Ovary (tissue), 9 donors: ENCODE results near the gene KCNQ5. TPM values are rescaled to one million over a fixed set of nuclear protein-coding genes. Genes with fewer than 3 reads are reported as not detected.

Experiments used
- DNase-seq, 5 donors: peaks; one replicate each; pipeline ENCODE4 v3.0.0-alpha.2; 2019 to 2020
- H3K27ac ChIP-seq, 2 donors: fragments of 200-600 bp; one replicate each; pipeline versions ENCODE4 v1.5.1 to v1.8.0; 2019 to 2022
- H3K27me3 ChIP-seq: fragments of 200-600 bp; one replicate; pipeline ENCODE4 v1.8.0; 2022
- H3K36me3 ChIP-seq: fragments of 200-600 bp; sonication (generic); one replicate; pipeline ENCODE4 v1.5.1; 2019
- H3K4me1 ChIP-seq: one replicate; pipeline ENCODE4 v1.8.1; 2013; ENCODE audit warnings: mild to moderate bottlenecking, moderate library complexity; ENCODE audit not compliant: insufficient read depth
- H3K4me3 ChIP-seq: fragments of 200-600 bp; sonication (generic); one replicate; pipeline ENCODE4 v1.5.1; 2017
- H3K9me3 ChIP-seq, 2 donors: fragments of 200-600 bp in 1 of 2; sonication (generic) in 1 of 2; one replicate each; pipeline versions ENCODE4 v1.5.1 to v1.8.1; 2013 to 2019; ENCODE audit warnings: mild to moderate bottlenecking in 1 of 2, moderate library complexity in 1 of 2
- CTCF ChIP-seq, 3 donors: fragments of 450-650 bp in 2 of 3; fragments of 200-600 bp in 1 of 3; IDR thresholded peaks; one replicate each; pipeline versions ENCODE4 v1.5.1 to v1.8.0; 2016 to 2022; ENCODE audit warnings: antibody characterized with exemption in 3 of 3, mild to moderate bottlenecking in 1 of 3
- EP300 ChIP-seq: sonication (generic); formaldehyde crosslinking; IDR thresholded peaks from one replicate; pipeline ENCODE4 v1.6.1; 2017; ENCODE audit warnings: antibody characterized with exemption
- POLR2A ChIP-seq: fragments of 450-650 bp; IDR thresholded peaks from one replicate; pipeline ENCODE4 v1.6.1; 2017; ENCODE audit warnings: antibody characterized with exemption, mild to moderate bottlenecking, moderate library complexity
- WGBS, 3 donors: extraction: QIAGEN DNeasy Blood & Tissue Kit in 1 of 3; methylation state at CpG; one replicate each; pipeline versions ENCODE4 v1.1.5 to v1.1.7; 2013 to 2017; 5-methylcytosine and 5-hydroxymethylcytosine counted together
- intact Hi-C, 4 donors: fragments of 100-400 bp; cut with DNase I; formaldehyde crosslinking; loops; one replicate each; pipeline versions ENCODE4 v1.11.0 to v1.15.1; 2022 to 2023
- polyA plus RNA-seq, 2 donors: library from polyadenylated mRNA; stranded (reverse); fragments of 200-250 nt in 1 of 2; fragments of 350-450 nt in 1 of 2; fragmentation: Illumina TruSeq in 1 of 2; extraction: RNeasy Lipid Tissue Mini Kit (QIAGEN cat#74804) in 1 of 2; gene quantifications; one replicate each; pipeline ENCODE4 v1.2.3, GENCODE V29; 2013 to 2014
- total RNA-seq, 7 donors: library from RNA; depleted of rRNA in 2 of 7; stranded (reverse); fragments of >200 nt in 2 of 7; fragmentation: NEBNext Ultra II Directional in 3 of 7; extraction: Animal tissue kit (Norgen Biotek cat#: 25700) in 3 of 7; gene quantifications; one replicate each; pipeline versions ENCODE4 v1.1.0 to v1.2.4, GENCODE V29; 2016 to 2023
- donor health status: DM: no; HTN: no; CAD: no; lungs with moderate emphysema.
- donor health status: DM: no; HTN: no; CAD: no.
- donor health status: Bipolar disorder and iron deficiency.
- donor health status: DM: yes; HTN: yes; CAD: no.
- donor health status: DM: no; HTN: no; CAD: no.
- donor health status: DM: yes; HTN: yes; CAD: no.

KCNQ5 gene
- total and polyA plus RNA-seq, 9 donors = 0.02 to 0.80 (median 0.15) TPM; not detected in 2

DNA sequence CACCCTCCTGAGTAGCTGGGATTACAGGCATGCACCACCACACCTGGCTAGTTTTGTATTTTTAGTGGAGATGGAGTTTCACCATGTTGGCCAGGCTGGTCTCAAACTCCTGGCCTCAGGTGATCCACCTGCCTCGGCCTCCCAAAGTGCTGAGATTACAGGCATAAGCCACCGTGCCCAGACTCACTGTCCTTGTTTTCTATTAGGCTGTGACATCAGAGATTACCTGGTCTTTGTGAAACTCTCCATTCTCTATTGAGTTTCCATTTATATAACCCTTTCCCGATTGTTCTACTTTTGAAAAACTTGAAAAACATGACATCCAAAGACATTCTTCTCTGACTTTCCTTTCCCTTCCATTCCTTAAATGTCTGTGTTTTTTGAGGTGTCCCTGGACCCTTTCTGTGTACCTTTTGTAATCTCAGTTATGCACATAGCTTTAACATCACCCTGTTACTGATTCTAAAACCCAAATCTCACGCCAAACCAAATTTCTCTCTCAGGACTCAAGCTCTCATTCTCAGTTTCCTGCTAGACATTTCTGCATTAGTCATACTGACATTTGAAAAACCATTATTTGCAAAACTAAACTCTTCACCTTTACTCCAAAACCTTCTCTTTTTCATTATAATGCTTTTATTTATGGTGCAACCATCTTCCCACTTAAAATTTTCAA is 466.4 kb downstream of the KCNQ5 start:
- H3K36me3 ChIP-seq = no peaks in the 10 kb centered on the region
- 78 to 85% (median 85%) methylated on average over 4 of the region's 4 CpGs for WGBS, 3 donors
- TF ChIP-seq EP300 = no peak
- TF ChIP-seq CTCF (IDR thresholded peaks at IDR 0.05) = no peak
- no peak for TF ChIP-seq POLR2A
- DNase-seq = no peak
- no peak overlapping the region for H3K4me3 ChIP-seq
- no peaks in the 10 kb centered on the region for H3K27me3 ChIP-seq
- no peaks in the 10 kb centered on the region for H3K4me1 ChIP-seq
- intact Hi-C loops = no loop called here
- no peaks in the 10 kb centered on the region for H3K9me3 ChIP-seq
- H3K27ac ChIP-seq = no peak overlapping the region

DNA sequence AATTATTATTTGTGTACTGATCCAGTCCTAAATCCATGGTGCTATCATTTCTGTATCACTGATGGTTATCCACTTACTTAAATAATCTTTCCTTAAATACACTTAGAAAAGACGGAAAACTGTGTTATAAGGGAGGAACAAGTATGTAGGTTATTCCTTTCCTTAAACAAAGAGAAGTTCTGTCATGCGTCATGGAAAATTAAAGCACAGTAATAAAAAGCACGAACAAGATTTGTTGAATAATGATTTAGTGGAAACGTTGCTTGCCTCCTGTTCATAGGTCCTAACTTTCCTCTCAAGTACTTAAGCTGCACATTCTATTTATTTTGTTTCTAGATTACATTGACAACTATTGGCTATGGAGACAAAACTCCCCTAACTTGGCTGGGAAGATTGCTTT is 483.1 kb downstream of the KCNQ5 start:
- H3K36me3 ChIP-seq = no peaks in the 10 kb centered on the region
- DNase-seq = no peak
- no peaks in the 10 kb centered on the region for H3K9me3 ChIP-seq
- no peaks in the 10 kb centered on the region for H3K4me1 ChIP-seq
- H3K4me3 ChIP-seq = no peak overlapping the region
- no peak overlapping the region for H3K27ac ChIP-seq
- intact Hi-C loops = no loop called here
- 6 to 10% (median 8%) methylated on average over 4 of the region's 4 CpGs for WGBS, 3 donors
- no peak for TF ChIP-seq POLR2A
- TF ChIP-seq EP300 = no peak
- TF ChIP-seq CTCF (IDR thresholded peaks at IDR 0.05) = no peak
- no peaks in the 10 kb centered on the region for H3K27me3 ChIP-seq

DNA sequence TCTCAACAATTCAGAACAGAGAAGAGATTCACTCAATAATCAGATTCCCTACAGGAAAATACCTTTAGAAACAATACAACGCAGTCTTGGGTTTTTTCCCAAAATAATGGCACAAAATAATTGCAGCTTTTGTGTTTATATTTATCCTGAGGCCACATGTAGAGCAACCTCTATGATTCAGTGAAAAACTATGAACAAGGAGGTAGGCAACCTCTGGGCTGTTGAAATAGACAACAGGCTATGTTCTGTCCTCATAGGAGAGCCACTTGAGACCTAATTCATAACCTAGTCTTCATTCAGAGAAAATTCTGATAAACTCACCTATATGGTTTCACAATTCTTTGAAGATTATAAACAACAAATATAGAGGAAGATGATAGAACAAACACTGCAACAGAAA is 485.2 kb downstream of the KCNQ5 start:
- no peak for TF ChIP-seq EP300
- no peak for TF ChIP-seq CTCF (IDR thresholded peaks at IDR 0.05)
- TF ChIP-seq POLR2A = no peak
- Histone ChIP-seq H3K27me3 (no peaks in the 10 kb centered on the region), H3K4me3 (no peak overlapping the region), H3K36me3 (no peaks in the 10 kb centered on the region), H3K9me3 (no peaks in the 10 kb centered on the region), H3K4me1 (no peaks in the 10 kb centered on the region), H3K27ac (no peak overlapping the region)
- no peak for DNase-seq
- intact Hi-C loops = no loop called here
- WGBS, 3 donors = 70 to 93% (median 78%) methylated on average over 1 of the region's 1 CpG

DNA sequence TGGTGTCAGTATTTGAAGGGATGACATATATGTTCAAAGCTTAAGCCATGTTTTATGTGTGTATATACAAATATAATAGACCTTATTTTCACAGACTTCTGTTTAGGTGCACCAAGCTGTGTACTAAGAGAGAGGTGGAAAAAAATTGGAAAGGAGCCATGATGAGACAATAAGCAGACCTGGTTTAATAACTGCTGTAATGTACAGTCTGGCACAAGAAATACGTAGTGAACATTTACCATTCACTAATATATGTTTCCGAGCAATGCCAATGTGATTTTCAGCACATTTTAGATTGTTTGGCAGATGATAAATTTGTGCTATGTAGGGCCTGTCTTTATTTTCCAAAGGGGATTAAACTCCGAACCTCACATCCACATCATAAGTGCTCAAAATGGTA is 487.1 kb downstream of the KCNQ5 start:
- no peaks in the 10 kb centered on the region for H3K36me3 ChIP-seq
- DNase-seq = no peak
- no peaks in the 10 kb centered on the region for H3K27me3 ChIP-seq
- no peak overlapping the region for H3K4me3 ChIP-seq
- H3K27ac ChIP-seq = no peak overlapping the region
- 82 to 88% (median 87%) methylated on average over 3 of the region's 3 CpGs for WGBS, 3 donors
- no peaks in the 10 kb centered on the region for H3K9me3 ChIP-seq
- intact Hi-C loops = no loop called here
- no peaks in the 10 kb centered on the region for H3K4me1 ChIP-seq
- TF ChIP-seq POLR2A (no peak), EP300 (no peak), CTCF (IDR thresholded peaks at IDR 0.05) (no peak)
